GM19035 (cell line): ENCODE measurements around the gene SUSD6.

ENCODE experiments used
- ATAC-seq: cut with Tn5 transposase; IDR thresholded peaks from one replicate; pipeline ENCODE4 v1.9.1; 2021; ENCODE audit not compliant: unreplicated experiment

Gene SUSD6

DNA sequence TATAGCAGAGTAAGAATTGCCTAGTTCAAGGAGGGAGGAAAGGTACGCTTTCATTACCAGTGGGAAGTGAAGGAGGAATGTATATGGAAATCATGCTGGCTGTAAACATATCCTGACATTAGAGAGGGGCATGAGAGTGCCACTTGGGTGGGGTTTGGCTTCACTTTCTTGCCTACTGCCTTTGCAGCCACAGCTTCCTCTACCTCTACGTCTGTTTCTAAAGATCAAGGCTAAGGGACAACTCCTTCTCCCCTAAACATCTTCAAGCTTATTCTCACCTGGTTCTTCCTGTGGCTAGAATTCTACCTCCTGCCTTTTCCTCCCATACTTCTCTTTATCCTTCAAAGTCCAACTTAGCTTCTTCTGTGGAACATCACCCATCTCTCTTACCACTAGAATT lies 58.0 kb downstream of the SUSD6 start:
- ATAC-seq = no peak

- no peak for ATAC-seq
Measured at GRCh38 chr14:69670093-69670492, 58.7 kb downstream of the SUSD6 start.

- no peak for ATAC-seq
Measured at GRCh38 chr14:69671365-69672030, 60.1 kb downstream of the SUSD6 start.

- ATAC-seq = no peak
Measured at GRCh38 chr14:69672356-69672755, 61.0 kb downstream of the SUSD6 start.

DNA sequence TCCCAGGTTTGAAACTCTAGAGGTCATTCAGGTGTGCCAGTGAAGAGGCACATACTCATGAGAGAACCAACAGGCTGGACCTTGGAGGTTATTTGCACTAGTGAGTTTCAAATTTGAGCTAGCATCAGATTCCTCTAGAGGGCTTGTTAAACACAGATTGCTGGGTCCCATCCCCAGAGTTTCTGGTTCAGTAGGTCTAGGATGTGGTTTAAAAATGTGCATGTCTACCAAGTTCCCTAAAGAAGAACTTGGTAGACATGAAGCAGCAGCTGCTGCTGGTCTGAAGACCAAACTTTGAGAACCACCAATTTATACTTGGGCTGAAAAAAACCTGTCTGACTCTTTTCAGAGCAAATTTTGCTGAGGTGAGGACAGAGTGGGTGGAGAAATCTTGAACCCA lies 61.7 kb downstream of the SUSD6 start:
- no peak for ATAC-seq

GRCh38 chr14:69673578-69674305 lies 62.3 kb downstream of the SUSD6 start:
- no peak for ATAC-seq

DNA sequence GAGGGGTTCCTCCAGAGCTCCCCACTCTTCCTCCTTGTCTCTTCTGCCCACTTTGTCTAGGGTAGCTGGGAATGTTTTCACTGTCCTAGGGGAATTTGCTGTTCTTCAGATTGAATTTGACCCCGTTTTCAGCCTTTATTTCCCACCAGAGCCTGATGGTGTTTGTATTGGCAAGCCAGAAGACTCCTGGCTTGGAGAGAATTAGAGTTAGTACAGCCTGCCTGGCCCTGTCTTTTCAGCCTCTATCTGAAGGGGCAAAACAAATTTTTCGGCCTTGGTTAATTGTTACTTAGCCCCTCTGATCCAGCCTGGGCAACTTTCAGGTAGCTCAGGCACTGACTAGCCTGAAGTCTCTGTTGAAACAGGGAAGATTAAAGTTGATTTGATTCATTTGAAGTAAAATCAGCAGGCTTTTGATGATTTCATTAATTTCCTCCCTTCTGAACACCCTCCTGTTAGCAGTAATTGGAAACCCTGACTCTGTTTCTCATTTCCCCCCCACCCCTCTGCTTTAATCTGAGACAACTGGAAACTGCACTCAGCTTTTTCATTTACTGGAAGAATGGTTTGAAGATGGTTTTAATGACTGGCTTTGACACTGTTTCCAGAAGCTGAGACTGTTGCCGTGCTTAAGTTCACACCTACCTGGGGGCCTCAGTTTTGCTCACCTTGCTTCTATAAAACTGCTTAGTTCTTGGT lies 63.3 kb downstream of the SUSD6 start:
- no peak for ATAC-seq

DNA sequence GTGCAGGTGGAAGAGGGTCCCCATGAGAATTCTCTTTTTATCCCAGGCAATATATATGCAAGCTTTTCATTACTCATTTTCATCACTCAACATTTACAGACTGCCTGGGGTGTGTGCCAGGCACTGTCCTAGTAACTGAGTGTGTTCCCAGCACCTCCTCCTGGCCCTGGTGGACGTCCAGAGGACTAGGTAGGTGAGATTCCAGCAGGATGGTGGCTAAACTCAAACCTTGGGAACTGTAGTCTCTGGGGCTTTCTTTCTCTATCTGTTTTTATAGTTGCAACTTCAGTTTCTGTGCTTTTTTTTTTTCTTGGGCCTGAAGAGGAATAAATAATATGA lies 63.8 kb downstream of the SUSD6 start:
- ATAC-seq = no peak

DNA sequence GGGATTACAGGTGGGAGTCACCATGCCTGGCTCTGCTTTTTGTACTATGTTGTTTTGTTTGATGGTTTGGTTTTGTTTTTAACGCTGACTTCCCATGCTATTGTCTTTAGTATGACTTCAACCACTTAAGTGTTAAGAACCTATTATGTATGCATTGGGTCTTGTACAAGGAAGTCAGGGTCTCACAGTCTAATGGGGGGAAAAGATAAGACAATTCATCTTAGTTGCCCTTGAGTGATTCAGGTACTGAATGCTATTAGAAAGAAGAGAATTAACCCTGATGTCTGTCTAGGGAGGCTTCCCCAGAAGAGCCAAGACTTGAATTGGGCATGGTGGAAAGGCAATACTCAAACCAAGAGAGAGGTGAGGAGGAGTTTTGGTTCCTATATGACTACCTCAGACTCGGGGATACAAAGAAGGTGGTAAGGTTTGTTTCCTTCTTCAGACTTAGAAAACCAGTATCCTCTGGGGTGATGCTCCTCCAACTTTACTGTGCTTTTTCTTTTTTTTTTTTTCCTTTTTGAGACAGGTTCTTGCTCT lies 64.6 kb downstream of the SUSD6 start:
- ATAC-seq = peak; percentile 79

DNA sequence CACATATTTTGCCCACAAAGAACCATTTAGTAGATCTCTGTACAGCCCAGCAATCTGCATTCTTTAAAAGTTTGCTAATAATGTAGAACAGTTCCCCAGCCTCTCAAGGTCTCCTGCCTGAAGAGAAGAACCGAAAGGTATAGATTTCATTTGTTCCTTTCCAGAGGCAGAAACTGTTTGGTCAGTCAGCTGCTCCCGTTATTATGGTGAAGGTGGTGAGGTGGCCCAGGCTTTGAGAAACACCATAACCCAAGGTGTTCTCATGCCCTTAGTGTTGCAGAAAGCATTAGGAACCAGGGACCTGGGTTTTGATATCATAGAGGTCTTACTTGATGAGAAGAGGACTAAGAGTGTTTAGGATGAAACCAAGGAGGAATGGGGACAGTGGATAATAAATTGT lies 65.3 kb downstream of the SUSD6 start:
- no peak for ATAC-seq

DNA sequence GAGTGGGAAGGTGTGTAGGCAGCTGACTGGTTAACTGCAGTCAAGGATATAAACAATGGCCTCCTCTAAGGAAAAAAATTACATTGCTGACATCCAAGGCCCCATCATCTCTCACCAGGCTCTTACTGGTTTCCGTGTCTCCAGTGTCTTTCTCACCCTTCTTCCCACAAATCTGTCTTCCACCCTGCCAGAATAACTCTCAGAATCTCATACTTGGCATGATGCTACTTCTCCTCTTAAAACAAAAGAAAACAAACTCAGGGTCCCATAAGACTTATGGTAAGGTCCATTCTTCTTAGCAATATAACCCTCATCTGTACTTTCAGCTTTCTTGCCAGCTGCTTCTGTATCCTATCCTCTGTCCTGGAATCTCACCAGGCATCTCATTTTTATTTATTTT lies 68.9 kb downstream of the SUSD6 start:
- no peak for ATAC-seq

DNA sequence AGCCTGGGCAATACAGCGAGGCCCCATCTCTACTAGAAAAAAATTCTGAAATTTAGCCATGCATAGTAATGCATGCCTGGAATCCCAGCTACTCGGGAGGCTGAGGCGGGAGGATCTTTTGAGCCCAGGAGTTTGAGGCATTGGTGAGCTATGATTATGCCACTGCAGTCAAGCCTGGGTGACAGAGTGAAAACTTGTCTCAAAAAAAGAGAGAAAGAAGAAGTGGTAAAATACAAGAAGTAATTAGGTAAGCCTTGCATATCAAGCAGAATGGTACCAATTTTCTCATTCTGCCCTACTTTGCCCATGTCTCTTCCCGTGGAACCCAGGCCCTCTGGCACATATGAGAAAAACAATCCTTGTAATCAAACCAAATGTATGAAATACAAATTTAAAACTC lies 70.7 kb downstream of the SUSD6 start:
- no peak for ATAC-seq

DNA sequence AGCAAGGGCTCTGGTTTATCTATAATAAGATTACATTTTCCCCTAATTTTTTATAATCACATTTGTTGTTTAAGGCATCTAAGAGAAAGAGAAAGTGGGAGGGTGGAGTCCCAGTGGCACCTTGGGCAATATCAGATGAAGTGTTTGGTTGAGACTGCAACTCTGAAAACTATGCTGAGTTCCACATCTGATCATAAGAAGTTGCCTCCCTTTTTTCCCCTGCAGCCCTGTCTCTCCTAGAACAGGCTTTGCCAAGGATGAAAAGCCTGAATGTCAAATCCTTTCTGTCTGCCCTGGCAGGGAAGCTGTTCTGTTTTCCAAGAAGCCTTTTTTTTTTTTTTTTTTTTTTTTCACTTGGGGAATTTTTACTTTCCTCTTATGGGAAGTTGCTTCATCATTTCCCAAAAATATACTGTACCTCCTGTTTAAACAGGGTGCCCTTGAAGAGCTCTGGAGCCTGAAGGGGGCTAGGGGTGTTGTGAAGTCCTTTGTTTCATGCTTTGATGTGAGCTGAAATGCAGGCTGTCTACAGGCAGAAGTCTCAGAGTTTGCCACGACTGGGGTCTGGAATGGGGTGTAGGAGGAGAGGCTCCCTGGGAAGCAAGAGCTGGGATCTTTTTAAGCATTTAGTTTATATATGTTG lies 71.3 kb downstream of the SUSD6 start:
- ATAC-seq = no peak

GRCh38 chr14:69683971-69684370 lies 72.6 kb downstream of the SUSD6 start:
- no peak for ATAC-seq

DNA sequence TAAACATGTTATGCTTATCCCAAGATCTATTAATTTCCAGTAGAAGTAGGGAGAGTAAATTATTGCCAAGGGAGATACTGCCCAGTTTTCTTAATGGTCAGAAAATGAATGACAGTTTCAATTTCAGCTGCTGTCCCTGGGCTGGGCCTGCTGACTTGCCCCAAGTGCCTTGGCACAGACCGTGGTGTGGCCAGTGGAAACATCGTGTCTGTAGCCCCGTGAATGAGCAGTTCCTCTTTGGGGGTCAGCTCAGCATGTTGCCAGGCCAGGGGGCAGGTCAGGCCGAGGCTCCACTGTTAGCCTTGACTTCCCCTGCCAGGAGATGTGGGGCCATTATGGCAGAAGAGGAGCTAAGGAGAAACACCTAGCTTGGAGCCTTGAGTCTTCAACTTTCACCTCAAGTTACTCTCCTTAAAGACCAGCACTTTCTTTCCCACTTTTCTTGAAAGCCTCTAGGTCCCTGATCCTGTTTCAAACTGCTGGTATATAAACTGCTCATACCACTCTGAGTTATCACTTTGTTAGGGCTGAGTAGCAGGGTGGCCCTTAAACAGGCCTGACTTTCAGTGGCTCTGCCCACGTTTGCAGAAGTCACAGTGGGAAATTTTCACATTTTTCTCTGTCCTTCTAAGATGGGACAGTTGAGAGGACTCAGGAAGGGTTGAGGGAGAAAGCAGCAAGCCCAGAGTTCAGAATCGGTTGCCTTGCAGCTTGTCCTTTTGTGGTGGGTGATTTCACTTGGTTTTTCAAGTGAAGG lies 73.2 kb downstream of the SUSD6 start:
- ATAC-seq = no peak

DNA sequence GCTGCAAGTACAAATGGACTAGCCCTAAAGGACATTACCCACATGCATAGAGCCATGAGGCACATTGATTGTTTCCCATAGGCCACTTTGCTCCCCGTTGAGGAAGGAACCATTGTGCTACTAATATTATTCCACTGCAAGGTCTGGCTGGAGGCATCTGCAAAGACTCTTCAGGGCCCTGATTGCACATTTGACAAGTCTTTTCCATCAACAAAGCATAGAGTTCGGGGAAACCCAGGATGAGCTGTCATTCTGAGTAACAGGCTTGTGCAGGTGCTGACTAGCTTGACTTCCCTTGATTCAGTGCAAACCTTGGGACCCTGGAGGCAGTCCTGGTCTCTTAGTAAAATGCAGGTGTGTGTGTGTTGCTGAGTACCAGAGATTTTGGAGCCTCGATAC lies 73.8 kb downstream of the SUSD6 start:
- ATAC-seq = no peak

DNA sequence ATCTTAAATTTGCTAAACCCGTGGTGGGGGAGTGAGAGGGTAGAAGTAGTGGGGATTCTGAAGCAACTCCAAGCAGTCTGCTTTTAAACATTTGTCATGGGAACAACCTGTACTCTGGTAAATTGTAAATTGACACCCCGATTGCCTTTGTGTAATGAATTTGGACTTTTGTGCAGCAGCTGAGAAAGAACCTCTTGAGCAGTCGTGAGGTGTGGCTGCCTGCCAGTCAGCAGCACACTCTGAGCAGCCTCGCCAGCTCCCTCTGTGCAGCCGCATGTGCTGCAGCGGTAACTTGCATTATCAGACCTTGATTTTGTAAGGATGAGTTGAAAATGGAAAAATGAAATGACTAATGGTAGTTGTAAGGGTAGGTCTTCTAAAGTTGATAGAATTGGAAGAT lies 74.3 kb downstream of the SUSD6 start:
- ATAC-seq = no peak

GRCh38 chr14:69687606-69688298 lies 76.4 kb downstream of the SUSD6 start:
- ATAC-seq = no peak

GRCh38 chr14:69688299-69688649 lies 76.9 kb downstream of the SUSD6 start:
- ATAC-seq = no peak

DNA sequence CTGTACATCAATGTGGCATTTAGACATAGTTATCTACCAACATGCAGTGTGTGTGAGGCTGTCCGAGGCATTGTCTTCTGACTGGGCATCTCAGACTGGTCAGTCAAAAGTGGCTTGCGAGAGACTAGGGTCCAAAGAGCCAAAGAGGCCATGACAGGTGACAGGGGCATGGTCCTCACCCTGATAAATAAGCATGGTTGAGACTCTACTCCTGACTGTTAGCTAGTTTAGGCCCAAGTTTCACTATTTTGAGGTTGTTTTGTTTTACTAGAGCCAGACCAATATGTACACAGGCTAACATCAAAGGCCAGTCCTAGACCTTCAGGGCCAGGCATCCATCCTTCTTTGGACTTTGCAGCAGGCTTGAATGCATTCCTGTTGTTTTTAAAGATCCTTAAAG lies 78.6 kb downstream of the SUSD6 start:
- ATAC-seq = no peak
